Gastrocnemius medialis (tissue), 4 donors: ENCODE results near the gene ADGRL3.

ENCODE experiments used
- POLR2A ChIP-seq, 2 donors: fragments of 450-650 bp; IDR thresholded peaks; one replicate each; pipeline ENCODE4 v1.6.1; 2017; ENCODE audit warnings: antibody characterized with exemption in 2 of 2, mild to moderate bottlenecking in 2 of 2, moderate library complexity in 2 of 2
- TF ChIP-seq, protein P1 (sequence below), 5 experiments: fragments of 450-650 bp in 3 of 5; fragments of 200-600 bp in 2 of 5; sonication (generic) in 2 of 5; IDR thresholded peaks in 4 of 5; conservative IDR thresholded peaks in 1 of 5; 1 replicate in 4 of 5; 2 replicates in 1 of 5; pipeline ENCODE4 v1.5.1; 2016 to 2019; ENCODE audit warnings: antibody characterized with exemption in 5 of 5, mild to moderate bottlenecking in 3 of 5, moderate library complexity in 3 of 5

DNA sequence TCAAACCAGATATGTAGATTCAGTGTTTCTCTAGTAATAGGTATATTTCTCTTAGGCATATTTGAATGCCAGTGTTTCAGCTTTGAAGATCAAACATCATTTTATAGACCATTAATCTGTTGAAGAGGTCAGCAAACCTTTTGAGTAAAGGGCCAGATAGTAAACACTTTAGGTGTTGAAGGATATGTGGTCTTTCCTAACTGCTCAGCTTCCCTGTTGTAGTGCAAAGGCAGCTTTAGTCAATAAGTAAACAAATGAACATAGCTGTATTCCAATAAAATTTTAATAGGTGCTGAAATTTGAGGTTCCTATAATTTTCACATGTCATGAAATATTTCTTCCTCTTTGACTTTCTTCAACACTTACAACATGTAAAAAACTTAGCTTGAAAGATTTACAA is 201.6 kb downstream of the ADGRL3 start:
- TF ChIP-seq, protein P1, sequence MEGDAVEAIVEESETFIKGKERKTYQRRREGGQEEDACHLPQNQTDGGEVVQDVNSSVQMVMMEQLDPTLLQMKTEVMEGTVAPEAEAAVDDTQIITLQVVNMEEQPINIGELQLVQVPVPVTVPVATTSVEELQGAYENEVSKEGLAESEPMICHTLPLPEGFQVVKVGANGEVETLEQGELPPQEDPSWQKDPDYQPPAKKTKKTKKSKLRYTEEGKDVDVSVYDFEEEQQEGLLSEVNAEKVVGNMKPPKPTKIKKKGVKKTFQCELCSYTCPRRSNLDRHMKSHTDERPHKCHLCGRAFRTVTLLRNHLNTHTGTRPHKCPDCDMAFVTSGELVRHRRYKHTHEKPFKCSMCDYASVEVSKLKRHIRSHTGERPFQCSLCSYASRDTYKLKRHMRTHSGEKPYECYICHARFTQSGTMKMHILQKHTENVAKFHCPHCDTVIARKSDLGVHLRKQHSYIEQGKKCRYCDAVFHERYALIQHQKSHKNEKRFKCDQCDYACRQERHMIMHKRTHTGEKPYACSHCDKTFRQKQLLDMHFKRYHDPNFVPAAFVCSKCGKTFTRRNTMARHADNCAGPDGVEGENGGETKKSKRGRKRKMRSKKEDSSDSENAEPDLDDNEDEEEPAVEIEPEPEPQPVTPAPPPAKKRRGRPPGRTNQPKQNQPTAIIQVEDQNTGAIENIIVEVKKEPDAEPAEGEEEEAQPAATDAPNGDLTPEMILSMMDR (IDR thresholded peaks at IDR 0.05 in 4 of 5, conservative IDR thresholded peaks at IDR 0.05 in 1 of 5), result no peak
- TF ChIP-seq POLR2A (IDR thresholded peaks at IDR 0.05), result no peak
